GM21619 (cell line): ENCODE data around the gene LIPJ.
A peak's percentile ranks its signal among the peaks of the same experiment; 100 is the strongest.

Experiments
- ATAC-seq: cut with Tn5 transposase; IDR thresholded peaks from one replicate; pipeline ENCODE4 v1.9.1; 2021; ENCODE audit not compliant: unreplicated experiment

Gene LIPJ

DNA sequence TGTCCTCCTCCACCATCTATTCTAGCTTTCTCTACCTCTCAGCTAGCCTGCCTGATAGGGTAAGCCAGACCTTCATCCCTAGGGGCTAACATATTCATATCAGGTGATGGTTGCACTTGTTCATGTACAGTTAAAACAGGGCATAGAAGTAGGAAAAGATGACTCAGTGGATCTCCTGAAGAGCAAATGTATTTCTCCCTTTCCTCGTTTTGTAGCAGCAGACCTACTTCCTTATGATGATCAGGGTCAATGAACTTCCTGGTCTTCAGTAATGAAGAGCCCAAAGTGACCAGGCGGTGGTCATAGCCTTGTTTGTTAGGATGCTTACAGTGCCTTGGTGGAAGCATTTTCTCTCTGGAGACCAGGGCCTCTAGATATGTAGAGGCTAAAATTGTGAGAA lies 6.3 kb downstream of the LIPJ start:
- ATAC-seq, result no peak

DNA sequence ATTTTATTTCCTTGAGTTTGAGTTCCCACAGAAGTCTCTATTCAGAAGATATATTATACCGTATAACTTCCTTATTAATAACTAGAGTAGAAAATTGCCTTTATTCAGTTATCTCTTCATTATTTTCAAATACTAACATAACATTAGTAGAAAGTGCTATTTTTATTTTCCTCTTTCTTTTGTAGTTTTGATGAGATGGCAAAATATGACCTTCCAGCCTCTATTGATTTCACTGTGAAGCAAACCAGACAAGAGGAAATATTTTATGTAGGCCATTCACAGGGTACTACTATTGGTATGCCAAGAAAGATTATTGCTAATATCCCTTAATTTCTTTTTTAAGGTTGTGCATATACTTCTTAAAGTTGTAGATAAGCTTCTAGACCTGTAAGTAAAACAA lies 7.9 kb downstream of the LIPJ start:
- no peak for ATAC-seq

DNA sequence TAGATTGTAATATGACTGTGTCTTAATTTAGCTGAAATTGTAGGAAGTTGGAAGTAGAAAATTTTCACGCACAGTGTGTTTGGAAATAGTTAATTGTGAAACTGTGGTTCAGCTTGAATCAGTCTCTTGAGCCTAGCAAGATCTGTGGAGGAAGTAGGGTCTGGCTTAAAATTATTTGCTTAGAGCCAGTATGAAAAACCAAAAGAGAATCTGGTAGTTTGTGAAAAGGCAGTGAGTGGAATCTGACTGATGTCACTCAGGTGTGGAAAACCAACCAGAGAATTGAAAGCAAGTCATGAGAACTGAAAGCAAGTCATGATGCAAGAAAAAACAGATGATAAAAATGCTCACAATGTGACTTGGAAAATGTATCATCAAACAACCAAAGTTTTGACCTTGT lies 11.5 kb downstream of the LIPJ start:
- ATAC-seq, result peak; percentile 94

DNA sequence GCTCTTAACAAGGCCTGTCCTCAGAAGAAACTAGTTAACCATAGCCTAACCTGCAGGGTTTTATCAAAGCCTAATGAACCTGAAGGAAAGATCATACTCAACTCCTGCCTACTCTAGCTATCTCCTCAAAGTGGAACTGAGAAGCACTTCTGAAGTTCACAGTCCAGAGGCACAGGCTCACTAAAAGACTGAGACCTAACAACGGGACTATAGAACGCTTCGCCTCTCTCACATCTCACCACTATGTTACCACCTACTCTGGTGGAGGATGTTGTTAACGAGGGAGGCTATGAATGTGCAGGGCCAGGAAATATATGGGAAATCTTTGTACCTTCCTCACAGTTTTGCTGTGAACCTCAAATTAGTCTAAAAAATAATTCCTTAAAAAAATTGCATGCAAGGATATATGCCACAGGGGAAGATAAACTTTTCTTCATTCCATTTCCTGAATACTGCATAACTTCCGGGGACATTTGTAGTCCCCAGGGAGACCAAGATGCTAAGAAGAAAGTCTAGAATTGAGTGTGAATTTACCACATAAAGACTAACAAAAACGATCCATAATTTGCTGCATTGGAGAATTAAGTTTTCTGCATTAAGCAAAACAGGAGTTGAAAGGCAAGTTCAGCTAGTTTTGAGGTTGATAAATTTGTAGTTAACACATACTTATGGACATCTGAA lies 21.6 kb downstream of the LIPJ start:
- ATAC-seq, result peak; percentile 57

DNA sequence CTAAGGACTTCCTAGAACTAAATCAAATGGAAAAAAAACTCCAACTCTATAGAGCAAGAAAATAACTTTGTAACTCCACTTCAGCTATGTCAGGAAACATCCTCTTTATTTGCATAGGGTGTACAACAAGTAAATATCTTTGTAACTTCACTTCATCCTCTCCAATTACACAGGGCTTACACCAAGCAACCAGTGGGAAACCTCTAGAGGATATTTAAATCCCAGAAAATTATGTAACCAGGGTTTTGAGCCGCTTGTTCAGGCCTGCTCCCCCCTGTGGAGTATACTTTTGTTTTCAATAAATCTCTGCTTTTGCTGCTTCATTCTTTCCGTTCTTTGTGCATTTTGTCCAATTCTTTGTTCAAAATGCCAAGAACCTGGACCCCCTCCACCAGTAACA lies 22.2 kb downstream of the LIPJ start:
- no peak for ATAC-seq

DNA sequence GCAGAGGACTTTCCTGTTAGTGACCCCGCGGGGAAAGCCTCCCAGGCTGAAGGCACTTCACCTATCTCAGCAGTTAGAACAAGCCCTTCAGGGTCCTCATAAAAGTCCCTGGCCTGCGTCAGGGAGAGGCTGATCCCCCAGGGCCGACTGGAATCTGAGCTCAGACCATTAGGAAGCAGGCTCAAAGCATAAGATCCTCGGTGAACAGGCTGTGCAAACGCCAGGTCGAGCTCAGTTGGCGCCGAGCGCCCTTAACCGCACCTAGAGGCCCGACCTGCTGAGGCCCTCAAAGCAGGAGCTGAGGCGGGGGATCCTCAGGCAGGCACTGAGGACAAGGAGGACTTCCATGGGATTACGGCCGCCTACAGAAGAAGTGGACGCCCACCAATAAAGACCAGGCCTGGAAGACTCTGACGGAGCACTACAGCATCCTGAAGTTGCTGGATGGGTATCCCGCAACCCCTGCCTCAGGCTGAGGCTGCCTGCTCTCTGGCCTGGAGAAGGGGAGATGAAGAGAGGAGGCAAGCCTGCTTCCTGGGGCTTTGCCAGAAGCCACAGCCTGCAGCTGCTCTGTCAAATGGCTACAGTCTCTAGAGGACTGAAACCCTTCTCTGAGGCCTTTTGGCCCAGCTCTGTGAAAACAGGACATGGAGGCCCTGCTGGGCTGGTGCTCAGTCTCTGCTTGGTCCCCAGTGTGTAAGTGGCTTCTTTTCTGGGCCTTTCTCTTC lies 29.9 kb downstream of the LIPJ start:
- no peak for ATAC-seq

DNA sequence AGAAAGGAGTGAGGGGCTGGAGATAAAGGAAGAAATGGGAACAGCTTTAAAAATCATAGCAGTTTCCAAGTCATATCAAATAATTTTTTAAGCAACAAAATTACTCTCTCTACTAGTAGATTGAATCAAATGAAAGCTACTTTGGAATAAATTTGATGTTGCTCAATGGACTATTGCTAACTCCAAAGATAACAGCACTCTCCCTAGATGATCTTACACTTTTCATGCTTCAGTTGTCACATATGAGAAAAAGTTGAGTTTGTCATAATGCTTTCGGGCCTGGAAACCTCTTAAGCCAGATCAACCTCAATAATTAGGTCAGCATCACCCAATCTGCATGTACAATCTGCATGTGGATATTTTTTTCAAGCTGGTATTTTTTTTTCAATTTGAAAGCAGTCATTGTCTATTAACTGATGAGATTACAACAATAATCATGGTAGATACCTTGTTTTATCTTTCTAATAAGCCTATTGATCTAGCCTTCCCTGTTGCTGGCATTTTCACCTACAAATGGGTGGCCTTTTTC lies 31.3 kb downstream of the LIPJ start:
- ATAC-seq, result no peak

DNA sequence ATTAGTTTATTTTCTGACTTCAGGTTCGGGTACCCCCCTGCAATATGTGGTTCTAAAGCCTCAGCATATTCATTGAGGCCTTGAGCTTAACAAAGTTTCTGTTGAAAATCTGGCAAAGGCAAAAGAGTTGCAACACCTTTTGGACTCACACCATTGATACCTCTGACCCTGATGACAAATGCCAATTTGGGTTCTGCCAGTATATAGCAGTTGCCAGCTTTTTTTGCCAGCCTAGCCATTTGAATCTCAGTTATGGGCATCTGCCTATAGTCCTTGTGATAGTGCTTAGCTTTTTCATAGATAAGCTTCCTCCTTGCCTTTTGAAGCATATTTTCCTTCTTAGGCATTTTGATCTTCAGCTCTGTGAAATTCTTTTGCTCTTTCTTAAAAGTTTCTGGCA lies 31.9 kb downstream of the LIPJ start:
- no peak for ATAC-seq

DNA sequence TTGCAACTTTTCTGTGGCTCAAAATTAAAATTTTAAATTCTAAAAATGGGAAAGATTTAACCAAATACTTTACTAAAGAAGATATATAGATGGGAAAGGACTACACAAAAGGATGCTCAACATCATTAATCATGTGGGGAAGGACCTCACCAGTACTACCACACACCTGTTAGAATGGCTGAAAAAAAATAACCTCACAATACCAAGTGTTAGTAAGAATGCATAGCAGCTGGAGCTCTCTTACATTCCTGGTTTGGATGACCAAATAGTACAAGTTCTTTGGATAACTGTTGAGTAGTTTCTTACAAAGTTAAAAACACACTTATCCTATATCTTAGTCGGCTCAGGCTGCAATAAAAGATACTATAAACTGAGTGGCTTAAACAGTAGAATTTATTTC lies 33.9 kb downstream of the LIPJ start:
- ATAC-seq, result no peak

DNA sequence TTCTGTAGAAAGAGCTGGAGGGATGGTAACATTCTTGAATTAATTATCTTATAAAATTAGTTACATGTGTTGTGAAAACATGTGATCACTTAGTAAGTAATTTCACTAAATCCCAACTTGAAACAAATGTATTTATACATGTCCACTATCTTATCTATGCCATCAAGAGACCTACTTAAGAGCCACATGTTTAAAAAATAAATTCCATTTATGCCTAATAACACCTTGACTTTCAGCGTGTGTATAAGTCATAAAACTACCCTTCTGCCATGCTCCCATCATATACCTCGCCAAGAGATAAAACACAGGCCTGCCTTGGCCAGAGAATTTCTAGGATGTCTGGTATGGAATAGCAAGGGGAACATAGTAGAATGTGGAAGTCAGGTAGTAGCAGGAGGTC lies 37.3 kb downstream of the LIPJ start:
- ATAC-seq, result no peak

DNA sequence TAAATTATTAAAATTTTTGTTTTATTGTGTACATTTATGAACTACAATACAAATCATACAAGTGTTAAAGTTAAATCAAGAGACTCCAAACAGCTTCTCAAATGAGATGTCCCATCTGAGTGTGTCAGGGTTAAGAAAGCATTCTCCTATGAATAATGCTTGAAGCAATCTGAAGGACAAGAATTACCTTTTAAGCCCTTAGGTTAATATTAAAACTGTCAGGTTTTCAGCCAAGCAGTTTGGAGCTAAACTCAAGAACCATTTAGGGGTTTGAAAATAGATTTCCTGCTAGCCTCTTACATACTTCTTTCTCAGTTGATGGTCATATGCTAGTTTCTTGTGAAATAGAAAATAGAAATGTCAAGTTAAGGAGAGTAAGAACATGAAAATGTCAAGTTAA lies 38.3 kb downstream of the LIPJ start:
- no peak for ATAC-seq

DNA sequence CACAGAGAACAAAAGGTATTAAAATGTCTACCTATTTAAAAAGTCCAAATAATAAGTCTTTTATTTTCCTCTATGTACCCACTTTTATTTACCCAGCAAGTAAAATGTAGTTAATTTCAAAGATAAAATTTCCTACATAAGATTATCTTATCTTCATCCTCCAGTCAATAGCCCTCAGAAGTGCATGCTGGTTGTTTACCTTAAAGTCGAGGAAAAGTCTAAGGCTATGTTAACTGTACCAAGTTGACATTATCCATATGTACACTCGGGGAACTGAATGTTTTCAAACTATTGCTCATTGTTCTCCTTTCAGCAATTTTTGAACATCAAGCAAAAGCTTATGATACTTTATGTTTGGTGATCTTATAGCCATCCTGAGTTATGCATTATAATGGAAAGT lies 53.6 kb downstream of the LIPJ start:
- ATAC-seq, result no peak

DNA sequence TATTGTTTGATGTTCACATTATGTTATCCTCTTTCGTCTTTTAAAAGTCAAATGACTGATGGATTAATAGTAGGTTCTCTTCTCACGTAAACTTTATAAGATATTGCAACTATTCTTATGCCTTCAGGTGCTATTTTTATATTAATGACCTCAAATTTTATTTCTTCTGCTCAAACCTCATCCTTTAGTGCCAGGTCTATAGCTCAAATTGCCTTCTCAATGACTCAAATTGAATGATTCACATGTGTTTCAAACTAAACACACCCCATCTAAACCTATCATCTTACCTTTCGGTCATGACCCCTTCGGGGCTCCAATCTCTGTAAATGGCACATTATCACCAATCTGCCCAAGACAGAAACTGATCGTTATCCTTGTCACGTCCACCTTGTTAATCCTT lies 55.6 kb downstream of the LIPJ start:
- ATAC-seq, result no peak

DNA sequence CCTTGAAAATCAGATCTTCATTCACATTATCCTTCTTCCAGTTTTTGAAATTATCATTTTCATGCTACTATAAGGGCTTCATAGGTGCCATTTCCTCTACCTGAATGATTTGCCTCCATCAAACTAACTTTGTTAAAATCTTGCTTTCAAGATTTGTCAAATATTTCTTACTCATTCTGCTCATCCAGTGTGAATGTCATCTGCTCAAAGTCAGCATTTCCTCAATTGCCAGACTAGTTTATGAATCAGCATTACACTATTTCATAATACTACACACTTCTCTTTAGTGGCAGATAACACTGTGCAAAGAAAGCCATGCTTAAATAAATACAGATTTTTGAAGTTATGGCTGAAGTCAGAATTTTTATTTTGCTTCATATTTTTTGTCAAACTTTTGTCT lies 56.4 kb downstream of the LIPJ start:
- no peak for ATAC-seq

DNA sequence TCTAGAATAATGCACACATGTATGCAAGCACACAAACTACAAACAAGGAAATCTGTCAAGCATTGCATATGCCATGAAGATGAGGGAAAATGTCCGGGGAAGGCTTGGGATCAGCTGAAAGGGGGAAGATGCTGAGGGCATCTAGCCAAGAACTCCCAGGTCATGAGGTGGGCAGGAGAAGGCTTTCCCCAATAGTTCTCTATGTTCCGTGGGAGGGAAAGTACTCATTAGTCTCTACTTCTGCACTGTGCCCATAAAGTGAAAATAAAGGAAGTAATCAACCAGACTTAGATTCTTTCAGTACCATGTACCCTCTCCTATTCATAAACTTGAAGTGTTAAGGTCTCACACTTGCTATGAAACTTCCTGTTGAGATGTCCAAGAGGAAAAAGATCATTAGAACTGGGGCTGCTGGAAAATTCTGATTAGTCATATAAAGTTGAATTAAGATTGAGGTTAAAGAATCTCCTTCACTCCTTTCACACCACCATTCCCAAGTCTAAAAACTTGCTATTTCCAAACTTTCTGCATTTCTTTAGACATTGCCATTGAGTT lies 60.6 kb downstream of the LIPJ start:
- ATAC-seq, result no peak

DNA sequence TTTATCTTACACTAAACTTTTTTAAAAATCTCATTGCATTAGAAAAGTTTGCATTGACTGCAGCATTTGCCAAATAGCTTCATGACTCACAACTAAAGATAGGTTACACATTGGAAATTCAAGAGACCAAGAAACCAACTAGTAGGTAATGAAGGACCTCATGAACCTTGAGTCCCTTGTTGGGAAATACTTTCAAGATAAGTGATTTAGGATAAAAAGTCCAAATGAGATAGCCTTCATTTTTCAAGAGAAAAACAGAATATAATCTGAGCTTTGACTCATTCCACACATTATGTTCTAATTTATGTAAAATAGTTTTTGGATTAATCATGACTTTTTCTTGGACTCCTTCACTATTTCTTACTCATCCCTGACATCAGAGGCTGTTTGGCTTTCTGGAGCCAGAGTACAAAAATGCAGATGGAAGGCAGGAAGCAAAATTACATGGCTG lies 64.6 kb downstream of the LIPJ start:
- ATAC-seq, result no peak

DNA sequence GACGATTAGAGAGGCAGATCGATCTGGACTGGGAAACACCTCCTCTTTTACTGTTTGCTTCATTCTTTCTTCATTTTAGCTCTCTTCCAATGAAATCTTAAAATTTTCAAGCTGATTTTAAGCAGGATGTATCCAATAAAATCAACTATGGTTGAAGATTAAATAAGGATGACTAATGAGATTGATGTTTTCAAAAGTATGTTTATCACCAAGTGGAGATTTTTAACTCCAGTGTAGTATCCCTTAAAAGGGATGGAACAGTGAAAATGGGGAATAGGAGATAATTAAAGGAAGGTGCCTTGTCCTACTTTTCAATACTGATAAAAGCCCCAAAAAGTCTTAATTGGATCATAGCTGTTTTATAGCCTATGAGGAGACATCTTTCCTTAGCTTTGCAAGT lies 66.1 kb downstream of the LIPJ start:
- ATAC-seq, result no peak
